Caco-2 (cell line): ENCODE measurements around the gene TENM4. TPM values are rescaled to one million over a fixed set of nuclear protein-coding genes. Genes with fewer than 3 reads are reported as not detected.

Experiments used
- BruUV-seq: library from RNA; stranded (reverse); fragments of 400-500 nt; replicated peaks from 2 replicates; lab custom pipeline; 2021; lab: Mats Ljungman, UMichigan
- CTCF ChIA-PET: fragments of 300-600 bp; sonication (Branson Sonifier 250); formaldehyde crosslinking; loops from one replicate; lab custom pipeline; 2022; ENCODE audit warnings: antibody characterized with exemption; lab: Charles Lee
- POLR2A ChIA-PET: fragments of 300-600 bp; sonication (Branson Sonifier 250); formaldehyde crosslinking; loops from one replicate; lab custom pipeline; 2022; ENCODE audit warnings: antibody characterized with exemption; lab: Charles Lee
- DNase-seq, 2 experiments: peaks; one replicate each; pipeline versions ENCODE4 v3.0.0 to v3.0.0-alpha.2; 2020 to 2022
- H3K27me3 ChIP-seq: replicated peaks from 2 replicates; pipeline ENCODE4 v1.6.0; 2011; ENCODE audit warnings: low read length; ENCODE audit not compliant: control insufficient read depth, insufficient read depth
- H3K36me3 ChIP-seq: 2 replicates; pipeline ENCODE4 v1.5.1; 2011; ENCODE audit warnings: low read length; ENCODE audit not compliant: control insufficient read depth, insufficient read depth
- H3K4me1 ChIP-seq: fragments of 250-450 bp; sonication (Bioruptor Pico); 2 replicates; pipeline ENCODE4 v1.5.1; 2020; ENCODE audit warnings: mild to moderate bottlenecking
- H3K4me3 ChIP-seq: 2 replicates; pipeline ENCODE4 v1.5.1; 2011; ENCODE audit warnings: low read depth, mild to moderate bottlenecking, control low read depth, low read length
- H3K9me3 ChIP-seq: fragments of 250-450 bp; sonication (Bioruptor Pico); 2 replicates; pipeline ENCODE4 v1.5.1; 2020; ENCODE audit warnings: mild to moderate bottlenecking, moderate library complexity
- H3K27ac Mint-ChIP-seq: one replicate; pipeline ENCODE4 v1.8.0; 2022; ENCODE audit warnings: mixed read lengths; ENCODE audit not compliant: unreplicated experiment
- H3K27me3 Mint-ChIP-seq: one replicate; pipeline ENCODE4 v1.8.0; 2022; ENCODE audit warnings: mixed read lengths; ENCODE audit not compliant: insufficient read depth, unreplicated experiment
- H3K36me3 Mint-ChIP-seq: one replicate; pipeline ENCODE4 v1.8.0; 2022; ENCODE audit warnings: mild to moderate bottlenecking, mixed read lengths; ENCODE audit not compliant: insufficient read depth, unreplicated experiment
- H3K4me1 Mint-ChIP-seq: one replicate; pipeline ENCODE4 v1.8.0; 2022; ENCODE audit warnings: low read depth, mixed read lengths; ENCODE audit not compliant: unreplicated experiment
- H3K4me3 Mint-ChIP-seq: one replicate; pipeline ENCODE4 v1.8.0; 2022; ENCODE audit warnings: mild to moderate bottlenecking, moderate library complexity, mixed read lengths; ENCODE audit not compliant: unreplicated experiment
- H3K9me3 Mint-ChIP-seq: one replicate; pipeline ENCODE4 v1.8.0; 2022; ENCODE audit warnings: mixed read lengths; ENCODE audit not compliant: unreplicated experiment
- intact Hi-C: fragments of 100-400 bp; cut with micrococcal nuclease; formaldehyde crosslinking; loops from one replicate; pipeline ENCODE4 v1.10.0; 2022; ENCODE audit not compliant: unreplicated experiment
- total RNA-seq: library from RNA; stranded (reverse); gene quantifications from 2 replicates; pipeline ENCODE4 v1.2.3, GENCODE V29; 2022
- TF ChIP-seq, protein P1 (sequence below), 2 experiments: fragments of 200-600 bp in 1 of 2; IDR thresholded peaks; 1 replicate in 1 of 2; 2 replicates in 1 of 2; pipeline versions ENCODE4 v1.5.1 to v1.8.0; 2011 to 2022; ENCODE audit warnings: antibody characterized with exemption in 1 of 2, control low read depth in 1 of 2, inconsistent platforms in 1 of 2, low read depth in 1 of 2, low read length in 1 of 2, mild to moderate bottlenecking in 1 of 2, moderate library complexity in 1 of 2; ENCODE audit not compliant: insufficient read depth in 1 of 2, severe bottlenecking in 1 of 2, unreplicated experiment in 1 of 2

TENM4 gene
- total RNA-seq, 1 experiment from 2014 or later: 1.1 TPM

- H3K4me1 Mint-ChIP-seq: no peaks in the 10 kb centered on the region
- ChIA-PET POLR2A (no interaction called here), CTCF (interaction anchor here (0.8 kb wide), 1 partner anchor 27 kb away, joined by 4 read pairs; no protein-coding TSS in a partner anchor)
- no TSS peak for BruUV-seq
- intact Hi-C loops: no loop called here
- Histone ChIP-seq H3K36me3 (no peaks in the 10 kb centered on the region), H3K4me3 (no peak overlapping the region), H3K27me3 (0 out of 2 replicates have a peak, but pooled peaks cover under 1% of the 10 kb centered on the region), H3K9me3 (no peaks in the 10 kb centered on the region), H3K4me1 (peaks cover 7% of the 10 kb centered on the region)
- no peaks in the 10 kb centered on the region for H3K27me3 Mint-ChIP-seq
- no peaks in the 10 kb centered on the region for H3K36me3 Mint-ChIP-seq
- no peak for DNase-seq
- TF ChIP-seq, protein P1, sequence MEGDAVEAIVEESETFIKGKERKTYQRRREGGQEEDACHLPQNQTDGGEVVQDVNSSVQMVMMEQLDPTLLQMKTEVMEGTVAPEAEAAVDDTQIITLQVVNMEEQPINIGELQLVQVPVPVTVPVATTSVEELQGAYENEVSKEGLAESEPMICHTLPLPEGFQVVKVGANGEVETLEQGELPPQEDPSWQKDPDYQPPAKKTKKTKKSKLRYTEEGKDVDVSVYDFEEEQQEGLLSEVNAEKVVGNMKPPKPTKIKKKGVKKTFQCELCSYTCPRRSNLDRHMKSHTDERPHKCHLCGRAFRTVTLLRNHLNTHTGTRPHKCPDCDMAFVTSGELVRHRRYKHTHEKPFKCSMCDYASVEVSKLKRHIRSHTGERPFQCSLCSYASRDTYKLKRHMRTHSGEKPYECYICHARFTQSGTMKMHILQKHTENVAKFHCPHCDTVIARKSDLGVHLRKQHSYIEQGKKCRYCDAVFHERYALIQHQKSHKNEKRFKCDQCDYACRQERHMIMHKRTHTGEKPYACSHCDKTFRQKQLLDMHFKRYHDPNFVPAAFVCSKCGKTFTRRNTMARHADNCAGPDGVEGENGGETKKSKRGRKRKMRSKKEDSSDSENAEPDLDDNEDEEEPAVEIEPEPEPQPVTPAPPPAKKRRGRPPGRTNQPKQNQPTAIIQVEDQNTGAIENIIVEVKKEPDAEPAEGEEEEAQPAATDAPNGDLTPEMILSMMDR (IDR thresholded peaks at IDR 0.05; ENCODE audit: insufficient read depth in 1 of 2, low read depth in 1 of 2, low read length in 1 of 2, severe bottlenecking in 1 of 2, unreplicated experiment in 1 of 2): no peak
- H3K4me3 Mint-ChIP-seq: no peak overlapping the region
- H3K27ac Mint-ChIP-seq: no peak overlapping the region
- no peaks in the 10 kb centered on the region for H3K9me3 Mint-ChIP-seq
These were observed 681.8 kb downstream of the TENM4 start for GRCh38 chr11:78759071-78759470.

DNA sequence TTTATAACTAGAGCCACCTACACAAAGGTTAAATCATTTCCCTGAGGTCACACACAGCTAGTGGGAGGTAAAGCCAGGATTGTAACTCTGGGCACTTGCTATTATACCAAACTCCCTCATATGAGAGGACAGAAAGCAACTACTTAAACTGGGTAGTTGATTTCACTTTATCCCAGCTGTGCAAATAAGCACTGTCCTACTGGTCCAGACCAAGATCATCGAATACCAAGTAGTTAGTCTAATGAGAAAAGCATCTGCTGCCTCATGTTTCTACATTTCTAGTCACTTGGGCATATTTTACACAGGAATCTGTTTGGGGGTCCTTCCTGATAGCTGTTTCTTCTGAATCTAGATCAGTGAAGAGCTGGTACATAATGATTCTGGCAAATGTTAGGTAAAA, 687.5 kb downstream of the TENM4 start:
- no peaks in the 10 kb centered on the region for H3K4me1 Mint-ChIP-seq
- intact Hi-C loops: no loop called here
- H3K36me3 Mint-ChIP-seq: no peaks in the 10 kb centered on the region
- CTCF ChIA-PET: interaction anchor here (1.3 kb wide), 1 partner anchor 108 kb away, joined by 5 read pairs; no protein-coding TSS in a partner anchor
- H3K9me3 ChIP-seq: no peaks in the 10 kb centered on the region
- H3K9me3 Mint-ChIP-seq: no peaks in the 10 kb centered on the region
- no peaks in the 10 kb centered on the region for H3K4me1 ChIP-seq
- POLR2A ChIA-PET: interaction anchor here (0.7 kb wide), 1 partner anchor 58 kb away, joined by 3 read pairs; no protein-coding TSS in a partner anchor
- peaks cover 3% of the 10 kb centered on the region for H3K27me3 Mint-ChIP-seq
- no peak overlapping the region for H3K27ac Mint-ChIP-seq
- TF ChIP-seq, protein P1 (IDR thresholded peaks at IDR 0.05; ENCODE audit: insufficient read depth in 1 of 2, low read depth in 1 of 2, low read length in 1 of 2, severe bottlenecking in 1 of 2, unreplicated experiment in 1 of 2): no peak
- no peak overlapping the region for H3K4me3 Mint-ChIP-seq
- 0 out of 2 replicates have a peak, but pooled peaks cover 1% of the 10 kb centered on the region for H3K27me3 ChIP-seq
- H3K36me3 ChIP-seq: no peaks in the 10 kb centered on the region
- no peak for DNase-seq
- H3K4me3 ChIP-seq: no peak overlapping the region
- no TSS peak for BruUV-seq

DNA sequence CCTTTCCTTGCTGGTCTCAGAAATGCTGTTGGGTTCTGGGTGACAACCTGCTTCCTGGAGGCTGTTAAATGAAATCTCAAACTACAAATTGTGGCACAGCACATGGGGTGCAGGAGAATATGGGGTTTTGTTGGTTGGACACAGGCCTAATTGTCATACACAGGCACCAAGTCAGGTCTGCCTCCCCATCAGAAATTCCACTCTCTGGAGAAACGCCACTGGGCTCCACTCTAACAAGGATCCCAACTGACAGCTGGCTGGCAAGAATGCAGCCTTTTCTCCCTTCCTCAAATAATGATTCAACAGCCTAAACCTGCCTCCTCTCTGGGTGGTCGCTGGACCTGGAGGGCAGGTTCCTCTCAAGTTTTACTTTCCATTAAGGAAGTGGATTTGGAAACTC, 688.3 kb downstream of the TENM4 start:
- no TSS peak for BruUV-seq
- no peaks in the 10 kb centered on the region for H3K4me1 ChIP-seq
- 0 out of 2 replicates have a peak, but pooled peaks cover 1% of the 10 kb centered on the region for H3K27me3 ChIP-seq
- POLR2A ChIA-PET: no interaction called here
- CTCF ChIA-PET: interaction anchor here (1.3 kb wide), 1 partner anchor 107 kb away, joined by 5 read pairs; no protein-coding TSS in a partner anchor
- Mint-ChIP-seq H3K36me3 (no peaks in the 10 kb centered on the region), H3K4me1 (no peaks in the 10 kb centered on the region), H3K27ac (no peak overlapping the region), H3K9me3 (no peaks in the 10 kb centered on the region), H3K4me3 (no peak overlapping the region), H3K27me3 (peaks cover 3% of the 10 kb centered on the region)
- H3K9me3 ChIP-seq: no peaks in the 10 kb centered on the region
- intact Hi-C loops: no loop called here
- no peaks in the 10 kb centered on the region for H3K36me3 ChIP-seq
- no peak for DNase-seq
- TF ChIP-seq, protein P1 (IDR thresholded peaks at IDR 0.05; ENCODE audit: insufficient read depth in 1 of 2, low read depth in 1 of 2, low read length in 1 of 2, severe bottlenecking in 1 of 2, unreplicated experiment in 1 of 2): no peak
- H3K4me3 ChIP-seq: no peak overlapping the region
